HG02678 (cell line): ENCODE measurements around the gene MRI1.

Experiments
- ATAC-seq: cut with Tn5 transposase; IDR thresholded peaks from one replicate; pipeline ENCODE4 v1.9.1; 2021; ENCODE audit warnings: mild to moderate bottlenecking, moderate library complexity; ENCODE audit not compliant: unreplicated experiment

MRI1 gene

GRCh38 chr19:13817615-13818371 lies 53.5 kb downstream of the MRI1 start:
- no peak for ATAC-seq

DNA sequence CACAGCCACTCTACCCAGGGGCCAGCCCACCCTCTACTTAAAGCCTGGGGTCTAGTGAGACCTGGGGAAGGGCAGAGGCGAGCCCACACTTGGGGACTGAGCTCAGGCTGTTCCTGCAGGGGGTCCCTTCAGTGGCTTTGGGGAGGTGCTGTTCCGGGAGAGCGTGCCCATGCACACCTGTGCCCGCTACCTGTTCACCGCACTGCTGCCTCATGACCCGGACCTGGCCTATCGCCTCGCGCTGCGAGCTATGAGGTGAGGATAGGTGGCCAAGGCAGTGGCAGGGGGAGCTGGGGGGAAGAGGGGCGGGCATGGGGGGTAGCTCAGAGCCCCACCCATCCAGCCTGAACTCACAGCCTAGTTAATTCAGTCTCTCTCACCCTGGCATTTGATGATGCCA lies 54.9 kb downstream of the MRI1 start:
- ATAC-seq = no peak

GRCh38 chr19:13821292-13821691 lies 57.0 kb downstream of the MRI1 start:
- ATAC-seq = no peak

DNA sequence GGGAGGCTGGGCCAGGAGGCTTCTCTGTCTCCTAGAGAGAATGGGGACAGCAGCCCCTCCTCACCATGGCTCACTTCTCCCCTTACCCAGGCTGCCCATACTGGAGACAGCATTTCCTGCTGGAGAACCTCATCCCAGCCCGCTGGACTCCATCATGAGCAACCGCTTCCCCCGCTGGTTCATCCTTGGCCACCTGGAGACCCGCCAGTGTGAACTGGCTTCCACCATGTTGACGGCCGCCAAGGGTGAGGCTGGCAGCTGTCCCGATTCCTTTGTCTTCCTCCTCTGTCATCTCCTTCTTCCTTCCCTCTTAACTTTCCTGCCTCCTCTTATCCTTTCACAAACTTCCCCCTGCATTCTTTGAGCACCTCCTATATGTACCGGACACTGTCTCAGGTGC lies 58.9 kb downstream of the MRI1 start:
- no peak for ATAC-seq
